Anterior cingulate cortex (tissue), 58 donors: ENCODE results near the gene KIRREL3.

Source experiments
- DNase-seq, 58 donors: peaks; one replicate each; lab custom pipeline; 2025; lab: John Stamatoyannopoulos, UW

Gene KIRREL3

GRCh38 chr11:126630488-126630887 lies 370.1 kb downstream of the KIRREL3 start:
- DNase-seq: no peak

GRCh38 chr11:126628790-126629621 lies 371.6 kb downstream of the KIRREL3 start:
- peak in 54 of 58 donors; percentile 6 to 86 (median 60) for DNase-seq

GRCh38 chr11:126628450-126628789 lies 372.1 kb downstream of the KIRREL3 start:
- DNase-seq: no peak

GRCh38 chr11:126627421-126627820 lies 373.1 kb downstream of the KIRREL3 start:
- DNase-seq: no peak

GRCh38 chr11:126624506-126624905 lies 376.1 kb downstream of the KIRREL3 start:
- DNase-seq: no peak

GRCh38 chr11:126619516-126619915 lies 381.1 kb downstream of the KIRREL3 start:
- no peak for DNase-seq

- no peak for DNase-seq
Measured at GRCh38 chr11:126615845-126616244, 384.7 kb downstream of the KIRREL3 start.

GRCh38 chr11:126613272-126613671 lies 387.3 kb downstream of the KIRREL3 start:
- no peak for DNase-seq

- no peak for DNase-seq
Measured at GRCh38 chr11:126612671-126613070, 387.9 kb downstream of the KIRREL3 start.

GRCh38 chr11:126611438-126611837 lies 389.1 kb downstream of the KIRREL3 start:
- no peak for DNase-seq

- DNase-seq: no peak
Measured at GRCh38 chr11:126608658-126609057, 391.9 kb downstream of the KIRREL3 start.

- peak in 2 of 58 donors; percentile 9 to 11 for DNase-seq
Measured at GRCh38 chr11:126607776-126608541, 392.6 kb downstream of the KIRREL3 start.

GRCh38 chr11:126607374-126607773 lies 393.2 kb downstream of the KIRREL3 start:
- peak in 49 of 58 donors; percentile 10 to 77 (median 48) for DNase-seq

GRCh38 chr11:126606484-126606883 lies 394.1 kb downstream of the KIRREL3 start:
- DNase-seq: no peak

- no peak for DNase-seq
Measured at GRCh38 chr11:126604461-126604860, 396.1 kb downstream of the KIRREL3 start.

- no peak for DNase-seq
Measured at GRCh38 chr11:126603486-126603885, 397.1 kb downstream of the KIRREL3 start.

- DNase-seq: peak in 26 of 58 donors; percentile 14 to 81 (median 38)
Measured at GRCh38 chr11:126602993-126603392, 397.6 kb downstream of the KIRREL3 start.

GRCh38 chr11:126602349-126602940 lies 398.1 kb downstream of the KIRREL3 start:
- DNase-seq: no peak

- peak in 14 of 58 donors; percentile 3 to 63 (median 33) for DNase-seq
Measured at GRCh38 chr11:126601550-126602215, 398.9 kb downstream of the KIRREL3 start.

- no peak for DNase-seq
Measured at GRCh38 chr11:126601136-126601535, 399.4 kb downstream of the KIRREL3 start.
